ENCODE measurements around the gene HOTAIR. TPM values are rescaled to one million over a fixed set of nuclear protein-coding genes. Genes with fewer than 3 reads are reported as not detected.

HOTAIR gene
- total RNA-seq, 1 experiment from 2014 or later, result not detected

DNA sequence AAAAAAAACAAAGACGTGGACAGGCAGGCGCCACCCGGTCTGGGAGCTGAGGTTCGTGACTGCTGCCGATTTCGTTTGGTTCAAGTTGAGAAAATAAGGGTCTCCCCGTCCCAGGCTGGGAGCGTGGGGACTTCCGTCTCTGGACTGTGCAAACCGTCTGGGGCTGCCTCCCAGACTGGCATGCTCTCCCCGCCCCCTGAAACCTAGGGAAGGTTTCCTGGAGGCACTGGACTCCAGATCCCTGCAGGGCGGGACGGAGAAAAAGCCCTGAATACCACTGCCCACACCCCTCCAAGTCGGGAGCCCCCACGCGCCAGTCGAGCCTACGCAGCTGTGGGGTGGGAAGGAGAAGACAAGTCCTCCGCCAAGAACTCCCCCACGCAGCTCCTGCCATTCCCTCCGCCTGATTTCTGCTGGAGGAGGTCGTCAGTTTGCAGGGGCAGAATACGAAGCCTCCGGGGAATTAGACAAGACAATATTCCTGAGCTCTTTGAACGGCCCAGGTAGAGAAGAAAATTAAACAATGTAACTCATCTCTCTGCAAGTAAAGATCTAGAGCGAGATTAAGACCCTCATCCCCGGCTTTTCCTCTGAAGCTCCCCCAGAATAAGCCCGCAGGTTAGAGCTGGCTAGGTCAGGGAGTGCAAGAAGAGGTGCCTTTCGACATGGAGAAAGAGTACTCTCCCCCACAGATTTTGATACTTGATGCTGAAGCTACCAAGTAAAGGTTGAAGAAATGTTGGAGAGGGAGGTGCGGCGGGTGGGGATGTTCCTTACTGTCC lies 46.5 kb downstream of the HOTAIR start (continued):
- TF ChIP-seq, protein P1, sequence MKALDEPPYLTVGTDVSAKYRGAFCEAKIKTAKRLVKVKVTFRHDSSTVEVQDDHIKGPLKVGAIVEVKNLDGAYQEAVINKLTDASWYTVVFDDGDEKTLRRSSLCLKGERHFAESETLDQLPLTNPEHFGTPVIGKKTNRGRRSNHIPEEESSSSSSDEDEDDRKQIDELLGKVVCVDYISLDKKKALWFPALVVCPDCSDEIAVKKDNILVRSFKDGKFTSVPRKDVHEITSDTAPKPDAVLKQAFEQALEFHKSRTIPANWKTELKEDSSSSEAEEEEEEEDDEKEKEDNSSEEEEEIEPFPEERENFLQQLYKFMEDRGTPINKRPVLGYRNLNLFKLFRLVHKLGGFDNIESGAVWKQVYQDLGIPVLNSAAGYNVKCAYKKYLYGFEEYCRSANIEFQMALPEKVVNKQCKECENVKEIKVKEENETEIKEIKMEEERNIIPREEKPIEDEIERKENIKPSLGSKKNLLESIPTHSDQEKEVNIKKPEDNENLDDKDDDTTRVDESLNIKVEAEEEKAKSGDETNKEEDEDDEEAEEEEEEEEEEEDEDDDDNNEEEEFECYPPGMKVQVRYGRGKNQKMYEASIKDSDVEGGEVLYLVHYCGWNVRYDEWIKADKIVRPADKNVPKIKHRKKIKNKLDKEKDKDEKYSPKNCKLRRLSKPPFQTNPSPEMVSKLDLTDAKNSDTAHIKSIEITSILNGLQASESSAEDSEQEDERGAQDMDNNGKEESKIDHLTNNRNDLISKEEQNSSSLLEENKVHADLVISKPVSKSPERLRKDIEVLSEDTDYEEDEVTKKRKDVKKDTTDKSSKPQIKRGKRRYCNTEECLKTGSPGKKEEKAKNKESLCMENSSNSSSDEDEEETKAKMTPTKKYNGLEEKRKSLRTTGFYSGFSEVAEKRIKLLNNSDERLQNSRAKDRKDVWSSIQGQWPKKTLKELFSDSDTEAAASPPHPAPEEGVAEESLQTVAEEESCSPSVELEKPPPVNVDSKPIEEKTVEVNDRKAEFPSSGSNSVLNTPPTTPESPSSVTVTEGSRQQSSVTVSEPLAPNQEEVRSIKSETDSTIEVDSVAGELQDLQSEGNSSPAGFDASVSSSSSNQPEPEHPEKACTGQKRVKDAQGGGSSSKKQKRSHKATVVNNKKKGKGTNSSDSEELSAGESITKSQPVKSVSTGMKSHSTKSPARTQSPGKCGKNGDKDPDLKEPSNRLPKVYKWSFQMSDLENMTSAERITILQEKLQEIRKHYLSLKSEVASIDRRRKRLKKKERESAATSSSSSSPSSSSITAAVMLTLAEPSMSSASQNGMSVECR (CRISPR knock-in tag; IDR thresholded peaks at IDR 0.05; ENCODE audit: borderline replicate concordance), result no peak
- TF ChIP-seq TP53 (CRISPR knock-in tag; IDR thresholded peaks at IDR 0.05) (no peak), IRF2 (CRISPR knock-in tag; IDR thresholded peaks at IDR 0.05; ENCODE audit: borderline replicate concordance, low read depth) (no peak)
- TF ChIP-seq, protein P2, sequence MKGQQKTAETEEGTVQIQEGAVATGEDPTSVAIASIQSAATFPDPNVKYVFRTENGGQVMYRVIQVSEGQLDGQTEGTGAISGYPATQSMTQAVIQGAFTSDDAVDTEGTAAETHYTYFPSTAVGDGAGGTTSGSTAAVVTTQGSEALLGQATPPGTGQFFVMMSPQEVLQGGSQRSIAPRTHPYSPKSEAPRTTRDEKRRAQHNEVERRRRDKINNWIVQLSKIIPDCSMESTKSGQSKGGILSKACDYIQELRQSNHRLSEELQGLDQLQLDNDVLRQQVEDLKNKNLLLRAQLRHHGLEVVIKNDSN (CRISPR knock-in tag; IDR thresholded peaks at IDR 0.05), result no peak

DNA sequence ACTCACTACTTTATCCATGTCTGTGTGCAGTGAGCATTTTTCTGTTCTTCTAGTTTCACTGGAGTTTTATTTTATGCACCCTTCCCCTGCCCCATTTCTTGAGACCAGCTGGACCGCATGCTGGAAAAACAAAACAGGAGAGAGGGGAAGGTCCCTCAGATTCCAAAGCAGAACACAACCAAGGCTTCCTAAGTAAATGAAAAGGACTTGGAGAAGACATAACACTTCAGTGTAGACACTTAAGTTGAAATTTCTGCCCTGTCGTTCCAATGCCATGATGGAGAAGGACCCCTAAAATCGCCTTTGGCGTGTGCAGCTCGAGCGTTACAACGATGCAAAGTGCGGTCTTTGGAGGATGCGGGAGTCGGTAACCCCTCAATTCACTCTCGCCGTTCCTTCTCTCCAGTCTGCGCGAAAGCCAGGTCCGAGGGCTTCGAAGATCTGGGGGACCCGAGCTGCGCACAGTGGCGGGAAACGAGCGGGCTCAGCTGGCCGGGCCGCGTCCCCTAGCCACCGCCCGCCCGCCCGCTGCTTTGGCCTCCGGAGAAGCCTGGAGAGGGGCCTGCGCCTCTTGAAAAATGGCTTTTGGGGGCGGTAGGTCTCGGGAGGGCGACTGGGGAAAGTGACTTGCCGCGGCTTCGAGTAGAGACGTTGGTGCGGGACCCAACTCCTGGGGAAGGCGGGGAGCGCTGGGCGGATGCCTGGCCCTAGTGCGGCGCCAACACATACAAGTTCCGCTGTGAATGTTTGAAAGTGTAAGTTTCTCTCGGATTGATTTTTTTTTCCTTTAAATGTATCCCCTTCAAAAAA lies 47.3 kb downstream of the HOTAIR start:
- POLR2A ChIA-PET, result interaction anchor here (1.2 kb wide), 1 partner anchor 64 kb away, joined by 3 read pairs; no protein-coding TSS in a partner anchor
- CTCF ChIA-PET, result interaction anchor here (1.1 kb wide), 1 partner anchor 25 kb away, joined by 4 read pairs; no protein-coding TSS in a partner anchor
- Mint-ChIP-seq H3K27ac (no peak overlapping the region), H3K4me3 (peak overlapping the region; percentile 36), H3K4me1 (peaks cover 11% of the 10 kb centered on the region), H3K27me3 (ENCODE audit: low read depth) (peaks cover 100% of the 10 kb centered on the region), H3K36me3 (no peaks in the 10 kb centered on the region), H3K9me3 (no peaks in the 10 kb centered on the region)
- ATAC-seq (peak; percentile 50), DNase-seq (ENCODE audit: low spot score) (peak; percentile 34)
- TF ChIP-seq CBFB (CRISPR knock-in tag; IDR thresholded peaks at IDR 0.05; ENCODE audit: low read depth) (no peak), FOXJ3 (CRISPR knock-in tag; IDR thresholded peaks at IDR 0.05; ENCODE audit: borderline replicate concordance) (no peak), CREB1 (CRISPR knock-in tag; IDR thresholded peaks at IDR 0.05) (no peak), ATF1 (CRISPR knock-in tag; IDR thresholded peaks at IDR 0.05) (no peak), NR3C1 (CRISPR knock-in tag; conservative IDR thresholded peaks at IDR 0.05; ENCODE audit: low read depth) (no peak)
- TF ChIP-seq, protein P1 (CRISPR knock-in tag; IDR thresholded peaks at IDR 0.05; ENCODE audit: borderline replicate concordance), result no peak

All from WTC11 (cell line).